ENCODE results near the gene C19orf67.

The C19orf67 gene

DNA sequence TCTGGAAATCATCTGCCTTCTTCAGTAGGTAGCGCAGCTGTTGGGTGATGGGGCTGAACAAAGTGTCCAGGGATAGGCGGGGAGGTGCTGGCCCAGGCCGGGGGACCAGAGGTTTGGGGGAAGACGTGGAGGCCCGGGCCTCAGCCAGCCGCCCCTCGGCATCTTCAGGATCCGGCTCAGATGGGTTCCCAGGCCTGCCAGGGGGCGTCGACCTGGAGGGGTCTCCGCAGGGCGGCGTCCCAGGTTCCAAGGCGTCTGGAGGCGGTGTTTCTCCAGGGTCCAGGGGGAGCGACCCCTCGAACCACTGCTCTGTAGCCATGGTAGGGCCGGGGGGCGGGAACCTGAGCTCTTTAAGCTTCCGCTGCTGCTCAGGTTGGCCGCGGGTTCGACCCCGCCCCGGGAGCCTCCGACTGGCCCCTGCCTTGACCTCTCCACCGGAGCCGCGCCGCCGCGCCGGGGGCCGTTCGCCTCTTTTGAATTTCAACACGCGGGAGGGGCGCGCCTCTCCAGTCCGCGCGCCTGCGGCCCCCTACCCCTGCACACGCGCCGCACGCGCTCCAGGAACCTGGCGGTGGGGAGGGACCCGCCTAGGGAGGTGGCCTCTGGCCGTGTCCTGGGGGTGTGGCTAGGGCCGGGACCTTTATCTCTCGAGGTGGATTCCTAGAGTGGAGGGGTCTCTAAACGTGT lies at the start of gene C19orf67:
Gene C19orf67, minus strand, starts transcription at position 475 of the 687 bp plus-strand sequence. Its CDS starts 156 bp downstream, at position 319.
- no peak for DNase-seq

DNA sequence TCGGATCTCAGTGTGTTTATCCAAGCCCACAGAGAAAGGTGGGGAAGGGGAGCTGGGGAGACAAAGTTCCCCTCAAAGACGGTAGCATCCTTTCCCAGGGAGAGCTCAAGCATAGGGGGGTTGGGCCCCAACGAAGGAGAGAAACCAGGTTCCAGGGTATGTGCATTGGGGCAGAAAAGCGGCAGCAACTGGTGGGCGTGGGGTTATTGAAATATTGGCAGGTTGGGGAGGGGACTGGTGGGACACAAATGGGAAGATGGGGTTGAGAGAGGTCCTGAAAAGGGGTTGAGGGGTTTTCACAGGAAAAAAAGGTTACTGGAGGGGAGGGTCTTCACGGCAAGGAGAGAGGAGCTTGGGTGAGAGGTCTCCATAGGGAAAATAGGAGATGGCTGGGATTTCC lies 49.8 kb upstream of the C19orf67 start:
- DNase-seq: no peak

DNA sequence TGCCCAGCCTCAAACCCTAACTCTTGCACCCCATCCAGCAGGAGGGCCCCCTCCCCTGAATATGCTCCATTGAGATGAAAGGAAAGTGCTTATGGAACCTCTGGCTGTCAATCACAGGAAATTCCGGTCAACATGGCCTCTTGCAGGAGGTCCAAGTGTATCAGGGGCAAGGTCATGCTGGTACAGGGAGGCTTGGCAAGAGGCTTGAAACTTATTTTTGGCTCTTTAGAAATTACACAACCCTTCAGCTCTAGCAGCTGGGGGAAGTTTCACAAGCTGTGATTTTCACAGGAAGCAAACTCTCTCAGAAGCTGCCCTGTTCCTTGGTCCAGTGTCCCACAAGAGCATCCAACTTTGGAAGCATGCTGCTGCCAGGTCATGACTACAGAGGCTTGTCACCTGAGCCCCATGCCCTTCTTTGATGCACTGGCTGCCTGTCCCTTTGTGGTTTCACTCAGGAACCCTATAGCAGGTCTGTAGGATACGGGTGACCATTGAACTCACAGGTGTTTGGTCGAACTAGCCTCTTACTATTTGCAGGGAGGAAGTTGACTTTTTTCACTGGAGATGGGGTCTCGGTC lies 42.4 kb upstream of the C19orf67 start:
- DNase-seq: peak; percentile 24

DNA sequence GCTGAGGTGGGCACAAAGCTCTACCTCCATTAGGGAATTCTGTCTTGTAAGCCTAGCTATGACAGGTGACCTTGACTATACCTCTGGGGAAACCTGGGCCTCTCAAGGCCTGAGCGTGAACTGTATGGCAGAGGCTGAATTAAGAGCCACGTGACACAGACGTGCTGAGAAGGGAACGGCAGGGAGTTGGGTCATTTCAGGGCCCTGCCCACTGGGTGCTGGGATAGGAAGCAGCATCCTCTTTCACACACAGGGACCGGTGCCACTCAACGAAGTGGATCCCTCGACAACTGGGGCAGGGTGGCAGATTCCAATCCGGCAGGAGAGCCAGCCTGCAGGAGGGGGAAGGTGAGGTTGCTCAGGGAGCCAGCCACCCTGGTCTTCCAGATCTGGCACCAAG lies 41.6 kb upstream of the C19orf67 start:
- no peak for DNase-seq

DNA sequence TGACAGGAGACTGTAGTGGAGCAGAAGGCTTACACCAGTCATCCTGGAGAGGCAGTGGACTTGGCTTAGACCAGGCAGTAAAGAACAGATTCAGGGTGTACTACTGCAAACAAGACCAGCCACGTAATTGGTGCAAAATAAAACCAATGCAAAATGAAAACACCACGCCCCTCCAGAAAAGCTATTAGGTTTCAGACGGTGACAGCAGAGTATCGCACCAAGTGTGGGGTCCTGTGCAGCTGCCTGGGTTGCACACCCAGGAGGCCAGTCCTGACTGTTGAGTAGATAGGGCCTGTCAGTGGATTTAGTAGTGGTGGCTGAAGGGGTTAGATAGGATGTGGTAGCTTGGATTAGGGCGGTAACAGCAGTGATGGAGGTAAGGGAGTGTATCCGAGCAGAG lies 37.3 kb upstream of the C19orf67 start:
- no peak for DNase-seq

DNA sequence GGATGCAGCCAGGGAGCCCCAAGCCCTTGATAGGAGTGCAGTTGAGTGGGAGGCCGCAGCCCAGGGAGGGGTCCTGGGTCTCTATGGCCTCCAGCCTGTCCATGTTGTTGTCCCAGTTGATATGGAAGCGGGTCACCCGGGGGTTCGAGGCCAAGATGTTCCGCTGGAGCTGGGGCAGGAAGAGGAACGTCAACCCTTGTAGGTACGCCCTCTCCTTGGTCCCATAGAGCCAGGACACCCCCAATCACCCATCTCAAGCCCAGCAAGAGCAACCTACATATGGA lies 34.9 kb upstream of the C19orf67 start:
- no peak for DNase-seq

DNA sequence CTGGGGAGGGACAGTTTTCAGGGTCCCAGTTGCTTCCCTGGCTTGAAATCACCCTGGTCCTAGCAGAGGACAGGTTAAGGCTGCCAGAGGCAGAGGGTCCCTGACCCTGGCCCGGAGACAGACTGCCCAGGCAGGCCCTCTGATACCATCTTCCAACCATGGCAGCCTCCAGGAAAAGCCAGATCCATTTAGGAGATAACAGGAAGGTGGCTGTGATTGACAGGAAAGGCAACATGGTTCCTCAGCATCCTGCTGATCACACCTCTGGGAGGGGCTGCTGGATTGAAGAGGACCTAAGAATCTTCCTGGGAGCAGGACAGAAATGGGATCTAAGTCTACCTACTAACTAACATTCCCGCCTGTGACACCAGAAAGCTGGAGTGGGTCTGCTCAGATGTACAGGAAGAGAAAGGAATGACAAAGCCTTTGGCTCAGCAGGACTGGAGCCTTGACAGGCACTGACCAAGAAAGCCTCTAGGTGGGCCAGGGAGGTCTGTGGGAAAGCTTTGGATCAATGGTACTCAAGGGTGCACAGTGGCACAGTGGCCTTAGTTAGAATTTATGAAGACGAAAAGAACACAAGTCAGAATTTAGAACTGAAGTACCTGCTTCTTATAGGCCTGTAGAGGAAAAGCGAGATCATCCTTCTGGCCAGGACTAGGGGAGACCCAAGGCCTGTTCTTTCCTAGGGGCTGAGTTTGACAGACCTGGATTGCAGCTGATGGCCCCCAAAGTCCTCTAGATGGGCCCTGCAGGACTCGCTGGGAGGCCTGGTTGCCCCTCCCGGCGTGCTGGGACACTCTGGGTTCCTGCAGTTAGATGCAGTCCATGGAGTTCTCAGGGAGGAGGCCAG lies 34.3 kb upstream of the C19orf67 start:
- DNase-seq: no peak

DNA sequence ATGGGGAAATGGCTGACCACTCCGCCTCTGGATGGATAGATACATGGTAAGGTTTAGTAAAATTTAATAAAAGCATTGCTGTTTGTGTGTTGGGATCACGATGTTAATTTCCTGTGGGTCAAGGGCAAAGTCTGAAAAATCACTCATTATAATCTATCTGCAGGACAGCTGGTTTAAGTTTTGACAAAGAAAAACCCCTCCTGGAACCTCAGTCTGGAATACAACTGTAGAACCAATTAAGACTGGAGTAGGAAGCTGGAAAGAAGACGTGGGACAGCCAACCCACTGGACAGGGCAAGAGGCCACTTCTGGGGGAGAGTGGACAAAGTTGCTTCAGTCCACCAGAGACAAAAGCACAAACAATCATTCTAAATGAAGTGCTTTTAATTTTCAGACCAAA lies 33.6 kb upstream of the C19orf67 start:
- DNase-seq: no peak

DNA sequence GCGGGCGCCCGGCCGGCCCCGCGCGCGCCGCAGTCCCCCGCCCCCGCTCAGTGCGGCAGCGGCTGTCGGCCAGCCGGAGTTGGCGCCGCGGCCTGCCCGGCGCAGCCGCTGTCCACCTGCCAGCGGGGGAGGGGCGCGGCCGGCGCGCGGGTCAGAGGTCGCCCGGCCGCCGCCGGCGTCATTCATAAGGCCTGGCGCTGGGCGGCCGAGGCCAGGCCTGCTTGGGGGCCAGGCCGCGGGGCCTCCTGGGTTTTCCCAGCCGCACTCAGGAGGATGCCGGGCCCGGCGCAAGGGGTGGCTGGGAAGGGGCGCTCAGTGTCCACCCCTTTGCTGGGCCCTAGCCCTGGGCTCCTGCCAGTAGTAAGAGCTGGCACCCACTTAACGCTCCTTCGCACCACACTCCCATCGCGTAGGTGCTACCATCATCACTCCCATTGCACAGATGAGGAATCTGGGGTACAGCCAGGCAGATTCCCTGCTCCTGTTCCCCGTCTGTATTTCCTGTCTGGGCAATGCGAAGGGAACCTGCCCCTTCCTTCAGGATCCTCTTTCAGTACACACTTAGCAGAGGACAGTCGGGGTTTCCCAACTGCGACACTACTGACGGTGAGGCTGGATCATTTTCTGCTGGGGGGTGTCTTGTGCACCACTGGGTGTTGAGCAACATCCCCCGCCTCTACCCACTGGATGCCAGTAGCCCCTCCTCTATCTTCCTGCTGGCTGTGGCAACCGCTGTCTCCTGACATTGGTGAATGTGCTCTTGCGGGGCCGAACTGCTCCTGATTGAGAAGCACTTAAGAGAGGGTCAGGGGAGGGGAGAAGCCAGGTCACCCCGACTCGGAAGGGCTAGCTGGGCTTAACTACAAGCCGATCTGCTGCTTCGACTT lies 32.8 kb upstream of the C19orf67 start:
- DNase-seq: peak; percentile 87

DNA sequence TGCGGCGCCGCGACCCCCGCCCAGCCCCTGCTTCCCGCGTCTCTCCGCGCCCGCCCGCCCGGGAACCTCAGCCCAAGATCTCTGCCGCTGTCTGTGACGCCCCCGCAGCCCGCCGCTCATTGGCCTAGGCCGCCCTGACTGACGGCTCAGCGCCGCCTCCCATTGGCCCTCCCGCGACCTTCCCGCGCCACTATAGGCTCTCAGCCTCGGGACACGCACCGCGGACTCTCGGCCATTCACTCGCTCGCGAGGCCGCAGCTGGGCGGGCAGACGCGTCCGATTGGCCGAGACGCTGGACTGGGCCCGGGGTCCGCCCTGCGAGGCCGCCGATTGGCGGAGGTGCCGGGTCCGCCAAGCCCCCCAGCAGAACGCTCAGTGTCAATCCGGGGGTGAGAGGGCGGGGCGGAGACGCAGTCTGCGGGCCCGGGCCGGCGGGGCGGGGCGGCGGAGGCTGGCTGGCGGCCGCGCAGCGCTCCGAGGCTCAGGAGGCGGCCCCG lies 32.1 kb upstream of the C19orf67 start, which contains the start of gene PRKACA:
Gene PRKACA, minus strand, starts transcription at position 95 of the 497 bp plus-strand sequence. CDS start 215 bp downstream, outside the sequence.
- DNase-seq: peak; percentile 99

DNA sequence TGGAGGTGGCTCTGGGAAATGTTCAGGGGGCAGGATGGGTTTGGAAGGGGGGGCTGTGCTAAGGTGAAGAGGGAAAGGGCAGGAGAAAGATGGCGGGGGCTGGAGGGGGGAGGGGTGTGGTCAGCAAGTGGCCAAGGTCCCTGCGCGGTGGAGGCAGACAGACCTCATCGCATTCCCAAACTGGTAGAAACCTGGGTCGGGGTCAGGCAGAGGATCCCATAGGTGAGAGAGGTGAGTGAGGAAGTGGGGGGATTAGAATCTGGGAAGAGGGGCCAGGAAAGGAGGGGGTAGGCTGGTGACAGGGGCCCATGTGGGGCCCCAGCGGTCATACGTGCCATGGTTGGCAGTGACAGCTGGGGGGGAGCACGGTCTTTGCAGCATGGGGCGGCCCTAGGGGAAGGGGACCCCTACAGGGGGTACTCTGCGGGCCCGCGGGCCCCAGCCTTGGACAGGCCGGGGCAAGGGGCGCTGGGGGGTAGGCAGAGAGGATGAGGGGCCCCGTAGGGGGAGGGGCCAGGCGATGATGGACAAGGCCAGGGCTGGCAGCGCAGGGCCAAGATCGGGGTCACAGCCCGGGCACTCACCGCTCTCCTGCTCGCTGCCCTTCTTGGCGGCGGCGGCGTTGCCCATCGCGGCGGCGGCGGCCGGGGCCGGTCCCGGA lies 31.5 kb upstream of the C19orf67 start:
- DNase-seq: no peak

DNA sequence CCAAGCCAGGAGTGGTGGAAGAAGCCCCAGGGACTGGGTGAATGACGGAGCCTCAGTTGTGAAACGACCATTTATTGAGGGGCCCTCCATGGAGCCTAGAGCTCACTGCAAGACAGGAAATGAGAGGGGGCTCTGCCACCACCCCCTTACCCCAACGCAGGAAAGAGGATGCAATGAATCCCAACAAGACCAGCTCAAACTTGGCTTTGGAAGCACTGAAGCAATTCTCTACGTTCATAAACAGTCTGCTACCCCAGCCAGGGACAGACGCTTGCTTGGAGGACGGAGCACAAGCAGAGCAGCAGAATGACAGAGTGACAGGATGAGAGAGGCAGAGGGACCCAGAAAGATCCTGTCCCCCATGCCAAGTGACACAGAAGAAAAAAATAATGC lies 30.9 kb upstream of the C19orf67 start:
- no peak for DNase-seq

DNA sequence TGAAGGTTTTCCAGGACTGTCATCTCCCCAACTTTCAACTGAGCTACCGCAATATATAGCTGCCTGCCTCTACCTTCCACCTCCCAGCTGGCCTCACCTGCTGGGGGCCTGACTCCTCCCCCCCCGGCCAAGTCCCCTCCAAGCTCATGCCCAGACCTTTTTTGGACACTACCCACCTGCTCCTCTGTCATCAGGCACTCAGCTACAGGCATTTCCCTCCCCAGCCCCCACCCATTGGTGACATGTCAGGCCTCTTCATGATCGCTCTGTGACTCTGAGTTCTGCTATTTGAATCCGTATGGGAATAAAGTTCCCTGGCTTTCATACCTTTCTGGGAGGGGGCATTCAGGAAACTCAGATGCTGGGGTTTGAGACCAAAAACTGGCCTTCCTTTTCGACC lies 30.2 kb upstream of the C19orf67 start:
- no peak for DNase-seq

DNA sequence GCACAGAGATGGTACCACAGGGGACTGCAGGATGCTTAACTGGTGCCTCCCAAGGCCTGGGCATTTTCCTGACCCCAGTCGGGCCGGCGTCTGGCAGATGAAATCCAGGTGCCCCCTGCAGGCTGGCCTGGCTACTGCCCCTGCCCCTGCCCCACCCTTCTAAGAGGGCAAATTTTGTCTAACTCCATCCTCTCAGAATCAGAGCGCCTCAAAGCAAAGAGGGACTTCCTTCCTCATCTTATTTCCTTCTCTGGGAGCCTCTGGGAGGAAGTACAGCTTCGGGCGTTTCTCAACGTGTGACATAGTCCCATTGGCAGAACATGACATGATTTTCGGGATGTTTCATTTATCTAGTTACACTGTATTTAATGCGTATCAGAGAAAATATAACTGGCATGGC lies 29.3 kb upstream of the C19orf67 start:
- peak; percentile 83 for DNase-seq

DNA sequence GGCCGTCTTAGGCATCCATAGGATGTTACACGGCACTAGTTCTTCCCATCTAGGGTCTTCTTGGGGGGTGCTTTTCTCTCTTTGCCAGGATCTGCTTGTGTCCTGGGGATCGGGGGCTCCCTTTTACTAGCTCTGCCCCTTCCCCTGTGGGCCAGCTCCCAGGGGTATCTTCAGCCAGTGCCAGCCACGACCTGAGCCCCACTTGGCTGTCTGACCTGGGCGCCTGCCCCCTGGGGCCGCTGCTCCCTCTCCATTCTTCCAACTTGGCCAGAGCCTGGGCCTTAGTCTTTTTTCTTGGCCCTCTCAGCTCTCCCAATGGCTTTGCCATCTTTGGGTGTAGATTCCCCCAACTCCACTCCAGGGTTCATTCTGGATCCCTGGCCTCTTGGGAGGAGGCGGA lies 28.9 kb upstream of the C19orf67 start:
- DNase-seq: no peak

DNA sequence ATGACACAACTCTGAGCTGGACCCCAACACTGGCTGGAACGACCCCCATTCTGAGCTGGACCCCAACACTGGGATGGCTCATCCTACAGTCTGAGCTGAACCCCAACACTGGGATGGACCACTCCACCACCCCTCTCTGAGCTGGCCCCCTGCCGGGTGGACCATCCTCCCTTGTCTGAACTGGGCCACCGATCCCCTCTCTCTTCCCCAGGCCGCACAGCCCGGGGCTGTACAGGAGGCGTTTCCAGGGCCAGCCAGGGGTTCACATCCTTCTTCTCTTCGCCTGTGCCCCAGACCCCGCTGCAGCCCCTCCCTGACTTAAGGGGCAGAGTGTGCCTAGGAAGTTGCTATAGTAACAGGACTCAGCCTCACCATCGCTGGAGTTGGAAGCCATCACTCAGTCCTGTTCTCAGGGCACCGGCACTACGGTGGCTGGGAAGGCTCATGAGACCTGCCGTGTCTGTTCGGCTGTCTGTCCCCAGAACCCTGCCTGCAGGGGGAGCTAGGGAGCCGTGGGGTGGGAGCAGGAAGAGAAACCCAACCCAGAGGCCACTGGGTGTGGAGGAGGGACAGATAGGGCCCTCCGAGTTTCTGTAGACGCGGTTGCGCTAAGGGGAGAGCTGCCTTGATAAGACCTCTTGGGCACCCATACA lies 28.3 kb upstream of the C19orf67 start:
- DNase-seq: peak; percentile 84

DNA sequence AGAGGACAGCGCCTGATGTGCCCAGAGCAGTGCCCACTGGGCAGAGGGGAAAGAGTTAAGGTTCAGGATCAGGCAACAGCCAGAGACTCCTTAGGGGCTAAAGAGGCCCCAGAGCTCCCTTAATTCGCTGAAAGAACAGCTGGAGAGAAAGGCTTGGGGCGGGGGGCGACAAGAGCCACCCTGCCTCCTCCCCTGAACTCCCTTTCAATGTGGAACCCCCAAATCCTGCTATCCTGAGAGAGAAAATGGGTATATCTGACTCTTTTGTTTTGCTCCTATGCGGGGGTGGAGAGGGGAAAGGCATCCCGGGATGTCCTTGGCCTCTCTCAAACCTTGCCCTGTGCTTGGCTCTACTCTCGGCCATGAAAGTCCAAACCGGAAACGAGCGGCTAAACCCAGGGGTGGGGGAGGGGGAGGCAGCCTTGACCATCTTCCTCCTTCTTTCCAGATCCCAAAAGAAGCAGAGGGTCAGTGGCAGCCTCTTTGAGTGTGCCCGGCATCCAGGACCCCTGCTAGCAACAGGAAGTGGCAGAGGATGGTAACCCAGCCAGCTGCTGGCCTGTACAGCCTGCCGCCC lies 27.3 kb upstream of the C19orf67 start:
- no peak for DNase-seq

DNA sequence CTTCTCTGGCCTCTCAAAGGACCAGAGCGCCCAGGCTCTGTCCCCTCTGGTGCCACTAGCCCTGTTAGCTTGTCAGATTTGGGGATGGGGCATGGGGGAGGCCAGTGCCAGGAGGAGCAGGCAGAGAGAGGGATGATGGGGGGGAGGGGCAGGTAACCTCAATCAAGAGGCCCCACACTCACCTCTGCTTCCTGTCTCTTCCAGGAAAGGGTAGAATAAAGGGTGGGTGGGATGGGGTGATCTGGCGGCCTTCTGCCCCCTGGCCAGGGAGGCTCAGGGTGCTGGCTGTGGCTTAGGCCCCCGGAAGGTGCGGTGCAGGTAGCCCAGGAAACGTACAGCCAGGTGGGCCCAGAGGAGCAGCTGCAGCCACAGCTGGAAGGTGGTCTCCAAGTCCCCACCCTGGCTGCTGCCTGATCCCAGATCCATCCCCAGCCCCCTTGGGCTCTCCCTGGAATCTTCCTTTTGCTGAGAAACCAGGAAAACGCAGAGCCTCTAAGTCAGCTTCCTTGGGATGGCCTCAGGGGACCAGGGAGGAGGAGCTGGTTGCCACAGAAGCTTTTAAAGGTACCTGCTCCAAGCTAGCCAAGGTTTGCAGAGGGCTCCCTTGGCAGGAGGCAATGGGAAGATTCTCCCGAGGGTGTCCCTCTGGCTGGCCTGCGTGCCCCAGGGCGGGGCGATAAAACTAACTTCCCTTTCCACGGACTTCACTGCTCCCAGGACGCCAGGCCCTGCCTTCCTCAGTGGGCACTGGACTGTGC lies 26.6 kb upstream of the C19orf67 start:
- no peak for DNase-seq

DNA sequence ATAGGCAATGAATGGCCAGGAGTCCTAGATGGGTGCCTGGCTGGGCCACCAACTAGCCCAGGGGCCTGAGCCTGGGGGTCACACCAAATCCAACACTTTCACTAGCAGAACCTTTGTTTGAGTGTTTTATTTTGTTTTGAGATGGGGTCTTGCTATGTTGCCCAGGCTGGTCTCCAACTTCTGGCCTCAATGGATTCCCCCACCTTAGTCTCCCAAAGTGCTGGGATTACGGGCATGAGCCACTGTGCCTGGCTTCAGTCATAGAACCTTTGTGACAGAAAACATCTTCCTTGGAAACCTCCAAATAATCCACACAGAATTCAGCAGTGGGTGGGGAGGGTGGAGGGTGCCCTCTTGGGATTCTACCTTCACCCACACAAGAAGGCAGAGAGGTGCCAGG lies 25.9 kb upstream of the C19orf67 start:
- DNase-seq: no peak

DNA sequence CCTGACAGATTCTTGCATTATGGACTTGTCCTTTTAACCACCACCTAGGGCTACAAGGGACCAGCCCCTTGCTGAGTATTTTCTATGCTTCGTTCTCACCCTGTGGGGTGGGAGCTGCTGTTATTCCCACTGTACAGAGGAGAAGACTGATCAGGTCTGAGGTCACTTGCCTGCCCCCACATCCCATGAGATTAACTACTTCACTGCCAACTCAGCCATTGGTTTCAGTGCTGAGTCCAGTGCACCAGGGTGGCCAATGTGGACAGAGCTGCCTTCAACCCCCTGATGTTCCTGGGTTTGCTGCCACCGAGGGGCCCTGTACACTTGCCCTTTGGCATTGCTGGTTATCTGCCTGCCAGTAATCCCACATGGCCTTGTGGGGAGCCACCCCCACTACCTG lies 25.1 kb upstream of the C19orf67 start:
- no peak for DNase-seq
